Mucosa of stomach (tissue), 1 donor: ENCODE results near the gene TRAF1.

ENCODE experiments used
- H3K27me3 ChIP-seq: one replicate; pipeline ENCODE4 v1.7.0; 2013; ENCODE audit warnings: mild to moderate bottlenecking, low read length; ENCODE audit not compliant: control insufficient read depth, insufficient read depth
- H3K36me3 ChIP-seq: one replicate; pipeline ENCODE4 v1.7.0; 2013; ENCODE audit warnings: low read length; ENCODE audit not compliant: control insufficient read depth, insufficient read depth
- H3K4me1 ChIP-seq: one replicate; pipeline ENCODE4 v1.7.0; 2013; ENCODE audit warnings: mild to moderate bottlenecking, low read length; ENCODE audit not compliant: control insufficient read depth, insufficient read depth
- H3K4me3 ChIP-seq: one replicate; pipeline ENCODE4 v1.7.0; 2013; ENCODE audit warnings: low read length
- H3K9ac ChIP-seq: one replicate; pipeline ENCODE4 v1.7.0; 2013; ENCODE audit warnings: mild to moderate bottlenecking, low read length, moderate library complexity
- H3K9me3 ChIP-seq: one replicate; pipeline ENCODE4 v1.7.0; 2013; ENCODE audit warnings: mild to moderate bottlenecking, low read length, moderate library complexity; ENCODE audit not compliant: control insufficient read depth
- donor health status: Pancreatic carcinoma.

The TRAF1 gene

DNA sequence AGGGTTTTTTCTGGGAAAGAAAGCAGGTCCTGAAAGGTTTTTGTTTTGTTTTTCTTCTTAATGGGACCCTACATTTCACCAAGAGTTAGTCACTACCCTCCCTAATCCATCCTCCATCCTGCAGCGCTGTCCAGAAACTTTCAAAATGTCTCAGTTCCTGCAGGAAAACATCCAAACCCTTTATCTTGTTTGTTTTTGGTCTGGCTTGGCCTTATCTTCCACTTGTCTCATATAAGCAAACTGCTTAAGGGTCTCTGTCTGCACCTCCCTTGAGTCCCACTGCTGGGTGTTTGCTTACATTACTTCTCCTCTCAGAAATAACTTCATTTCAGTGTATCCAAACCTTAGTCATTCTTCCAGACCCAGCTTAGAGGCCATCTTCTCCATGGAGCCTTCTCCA is 11.0 kb upstream of the TRAF1 start:
- Histone ChIP-seq H3K27me3 (no peaks in the 10 kb centered on the region), H3K4me3 (no peak overlapping the region), H3K9me3 (no peaks in the 10 kb centered on the region), H3K4me1 (peaks cover 27% of the 10 kb centered on the region), H3K36me3 (no peaks in the 10 kb centered on the region), H3K9ac (no peak overlapping the region)

DNA sequence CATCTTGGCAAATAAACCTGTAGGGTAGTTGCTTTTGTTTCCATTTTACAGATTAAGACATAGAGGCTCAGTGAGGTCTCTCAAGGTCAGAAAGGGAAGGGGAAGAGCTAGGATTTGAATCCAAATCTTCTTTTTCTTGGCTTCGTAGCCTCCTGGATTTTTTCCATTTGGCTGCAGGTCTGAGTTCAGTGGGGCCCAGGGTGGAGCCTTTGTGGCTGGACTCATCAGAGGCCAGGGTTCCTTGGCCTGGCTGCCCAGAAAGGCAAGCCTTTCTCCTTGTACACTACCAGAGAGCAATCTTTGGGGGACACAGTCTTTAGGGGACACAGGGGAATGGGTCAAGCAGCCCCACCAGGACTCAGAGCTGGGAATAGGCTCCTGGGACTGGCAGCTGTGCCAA is 10.5 kb upstream of the TRAF1 start:
- H3K4me1 ChIP-seq: peaks cover 27% of the 10 kb centered on the region
- no peaks in the 10 kb centered on the region for H3K9me3 ChIP-seq
- no peaks in the 10 kb centered on the region for H3K36me3 ChIP-seq
- H3K27me3 ChIP-seq: no peaks in the 10 kb centered on the region
- H3K4me3 ChIP-seq: no peak overlapping the region
- no peak overlapping the region for H3K9ac ChIP-seq

DNA sequence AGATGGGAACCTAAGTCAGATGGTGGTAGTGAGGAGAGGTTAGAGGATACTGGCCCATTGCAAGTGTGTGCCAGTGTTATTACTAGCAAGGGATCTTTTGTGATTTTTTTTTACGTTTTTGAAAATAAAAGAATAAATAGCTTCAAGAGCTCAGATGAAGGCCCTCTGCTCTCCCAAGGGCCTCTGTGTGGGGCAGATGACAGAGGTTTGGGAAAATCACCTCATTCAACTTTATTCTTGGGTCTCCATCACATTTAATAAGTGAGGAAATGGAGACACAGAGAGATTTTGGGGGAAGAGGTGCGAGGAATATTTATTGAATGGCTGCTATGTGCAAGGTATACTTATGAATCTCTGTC is 10.1 kb upstream of the TRAF1 start:
- no peaks in the 10 kb centered on the region for H3K27me3 ChIP-seq
- H3K9ac ChIP-seq: no peak overlapping the region
- H3K36me3 ChIP-seq: no peaks in the 10 kb centered on the region
- H3K9me3 ChIP-seq: no peaks in the 10 kb centered on the region
- no peak overlapping the region for H3K4me3 ChIP-seq
- peaks cover 27% of the 10 kb centered on the region for H3K4me1 ChIP-seq

DNA sequence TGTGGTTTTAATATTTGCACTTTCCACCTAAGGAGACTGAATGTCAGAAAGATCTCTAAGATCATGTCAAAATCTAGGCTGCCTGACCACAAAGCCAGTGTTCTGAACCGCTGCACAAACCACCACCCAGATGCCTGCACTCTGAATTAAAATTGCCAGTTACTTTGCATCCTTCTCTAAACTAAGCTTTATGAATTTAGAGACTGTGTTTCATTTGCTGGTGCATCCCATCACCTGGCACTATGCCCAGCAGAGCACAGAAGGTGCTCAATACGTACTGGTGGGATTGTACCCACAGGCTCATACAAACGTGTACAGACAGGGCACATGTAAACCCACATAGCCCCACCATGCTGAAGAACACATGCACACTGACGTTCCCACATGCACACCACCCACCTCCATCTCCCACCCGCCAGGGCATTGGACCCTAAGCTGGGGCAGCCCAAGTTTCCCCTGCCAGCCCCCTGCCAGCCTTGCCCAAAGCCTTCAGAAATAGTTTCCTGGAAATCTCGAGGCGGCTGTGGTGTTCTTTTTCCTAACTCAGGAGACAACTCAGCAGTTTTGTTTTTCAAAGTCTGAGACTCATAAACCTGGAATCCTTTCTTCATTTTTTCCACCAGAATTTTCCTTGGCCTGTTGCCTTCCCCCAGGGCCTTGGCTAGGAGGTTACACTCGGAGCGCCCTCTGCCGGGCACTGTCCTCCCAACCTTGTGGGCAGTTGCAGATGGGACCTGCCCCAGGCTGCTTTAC is 9.6 kb upstream of the TRAF1 start:
- Histone ChIP-seq H3K4me1 (peaks cover 31% of the 10 kb centered on the region), H3K36me3 (no peaks in the 10 kb centered on the region), H3K9me3 (no peaks in the 10 kb centered on the region), H3K27me3 (no peaks in the 10 kb centered on the region), H3K4me3 (no peak overlapping the region), H3K9ac (peak overlapping the region; percentile 42)

DNA sequence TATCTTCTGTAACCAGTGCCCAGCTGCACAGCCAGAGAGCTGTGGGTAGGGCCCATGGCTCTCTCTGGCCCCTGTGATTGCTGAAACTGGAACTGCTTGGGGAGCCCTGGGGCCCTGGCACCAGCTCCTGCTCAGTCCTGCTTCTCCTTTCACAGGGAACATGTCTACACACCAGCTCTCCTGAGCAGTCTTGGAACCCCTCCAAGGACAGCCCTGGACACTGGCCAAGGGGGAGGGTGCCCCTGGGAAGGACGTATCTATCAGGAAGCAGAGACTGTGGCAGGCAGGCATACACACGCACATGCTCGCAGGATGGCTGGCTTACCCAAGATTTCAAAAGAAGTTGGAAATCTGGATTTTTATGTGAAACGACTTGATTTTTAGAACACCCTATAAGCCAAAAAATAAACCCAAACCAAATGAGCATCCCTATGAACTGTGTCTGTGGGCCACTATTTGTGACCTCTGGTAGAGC is 8.8 kb upstream of the TRAF1 start:
- H3K4me3 ChIP-seq: no peak overlapping the region
- H3K9ac ChIP-seq: no peak overlapping the region
- H3K36me3 ChIP-seq: no peaks in the 10 kb centered on the region
- peaks cover 32% of the 10 kb centered on the region for H3K4me1 ChIP-seq
- no peaks in the 10 kb centered on the region for H3K9me3 ChIP-seq
- H3K27me3 ChIP-seq: no peaks in the 10 kb centered on the region

DNA sequence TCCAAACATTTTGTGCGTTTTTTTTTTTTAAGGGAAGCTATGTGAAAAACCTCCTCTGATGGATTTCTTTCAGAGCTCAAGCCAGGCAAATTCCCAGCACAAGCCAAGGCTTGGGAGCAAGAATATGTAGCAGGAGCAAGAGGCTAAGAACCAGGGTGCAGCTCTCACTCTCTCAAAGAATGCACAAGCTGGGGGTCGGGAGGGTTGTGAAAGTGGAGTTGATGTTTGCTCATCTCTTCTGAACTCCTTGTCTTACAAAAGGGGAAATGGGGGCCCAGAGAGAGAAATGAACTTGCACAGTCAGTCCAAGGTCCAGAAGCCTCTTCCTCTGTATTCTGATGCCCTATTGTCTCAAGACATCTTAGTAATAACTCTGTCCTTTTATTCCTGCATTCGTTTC is 7.7 kb upstream of the TRAF1 start:
- Histone ChIP-seq H3K9ac (no peak overlapping the region), H3K4me1 (peaks cover 32% of the 10 kb centered on the region), H3K4me3 (no peak overlapping the region)

DNA sequence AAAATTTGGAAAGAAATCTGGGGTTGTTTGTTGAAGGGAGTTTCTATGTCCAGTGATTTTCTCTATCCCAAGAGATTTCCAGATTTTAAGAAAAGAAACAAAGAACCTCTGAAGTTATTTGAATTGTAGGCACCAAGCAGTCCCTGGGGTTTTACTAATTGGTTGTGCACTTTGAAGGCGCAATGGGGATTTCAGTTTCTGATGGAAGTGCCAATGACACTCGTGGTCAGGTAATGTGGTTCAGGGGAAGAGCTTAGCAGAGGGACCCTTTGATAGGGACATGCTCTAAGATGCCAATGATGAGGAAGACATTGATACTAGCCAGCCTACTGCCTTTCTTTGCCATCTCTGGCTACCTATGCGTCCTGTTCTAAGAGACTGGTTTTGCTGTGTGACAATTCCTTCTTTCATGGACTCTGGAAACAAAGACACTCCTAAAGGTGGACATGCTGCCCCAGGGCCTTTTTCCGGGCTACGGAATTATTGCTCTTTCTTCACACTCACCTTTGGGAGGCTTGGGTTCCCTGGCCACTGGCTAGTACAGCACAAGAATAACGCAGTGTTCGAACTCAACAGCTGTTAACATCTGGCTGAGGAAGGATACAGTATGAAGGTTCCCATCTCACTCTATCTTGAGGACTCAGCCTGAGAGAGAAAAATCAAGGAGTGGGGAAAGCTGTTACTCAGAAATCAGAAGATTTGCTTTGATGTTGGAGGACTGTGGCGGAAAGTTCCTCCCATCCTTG is 6.9 kb upstream of the TRAF1 start:
- H3K4me3 ChIP-seq: no peak overlapping the region
- no peak overlapping the region for H3K9ac ChIP-seq
- H3K9me3 ChIP-seq: no peaks in the 10 kb centered on the region
- no peaks in the 10 kb centered on the region for H3K36me3 ChIP-seq
- H3K27me3 ChIP-seq: no peaks in the 10 kb centered on the region
- peaks cover 32% of the 10 kb centered on the region for H3K4me1 ChIP-seq

More for the DNA sequence above, 7.7 kb upstream of the TRAF1 start:
- H3K36me3 ChIP-seq: no peaks in the 10 kb centered on the region
- no peaks in the 10 kb centered on the region for H3K9me3 ChIP-seq
- no peaks in the 10 kb centered on the region for H3K27me3 ChIP-seq

DNA sequence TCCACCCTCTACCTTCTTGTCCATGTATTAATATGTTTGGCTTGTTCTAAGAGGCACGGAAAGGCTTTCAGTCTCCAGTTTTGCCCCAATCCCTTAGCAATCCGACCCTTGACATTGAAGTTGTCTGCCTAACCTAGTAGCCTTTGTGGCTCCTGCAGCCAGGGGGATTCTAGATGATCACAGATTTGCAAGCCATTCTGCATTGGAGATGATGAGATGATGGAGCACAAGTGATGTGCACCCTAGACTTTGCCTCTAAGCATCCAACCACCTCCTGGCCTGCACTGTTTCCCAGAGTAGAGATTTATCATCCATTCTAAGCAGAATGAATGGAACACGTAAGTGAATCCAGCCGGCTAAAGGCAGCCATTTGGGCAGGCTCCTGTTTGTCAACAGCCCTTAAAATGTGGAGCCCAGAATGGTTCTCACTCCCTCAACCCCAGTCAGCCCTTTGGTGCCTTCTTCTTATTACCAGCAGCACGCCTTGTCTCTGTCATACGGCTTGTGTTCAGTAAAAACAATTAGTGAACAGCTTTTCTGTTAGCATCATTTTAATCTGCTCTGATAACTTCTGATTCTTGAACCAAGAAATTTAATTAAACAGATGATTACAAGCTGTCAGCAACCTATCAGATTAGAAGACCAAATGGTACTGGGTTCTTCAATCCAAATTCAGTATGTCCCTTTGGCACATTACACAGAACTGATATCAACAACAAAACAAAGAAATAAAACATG is 5.7 kb upstream of the TRAF1 start:
- no peaks in the 10 kb centered on the region for H3K36me3 ChIP-seq
- H3K4me1 ChIP-seq: peaks cover 32% of the 10 kb centered on the region
- H3K27me3 ChIP-seq: no peaks in the 10 kb centered on the region
- no peak overlapping the region for H3K4me3 ChIP-seq
- no peaks in the 10 kb centered on the region for H3K9me3 ChIP-seq
- H3K9ac ChIP-seq: no peak overlapping the region

DNA sequence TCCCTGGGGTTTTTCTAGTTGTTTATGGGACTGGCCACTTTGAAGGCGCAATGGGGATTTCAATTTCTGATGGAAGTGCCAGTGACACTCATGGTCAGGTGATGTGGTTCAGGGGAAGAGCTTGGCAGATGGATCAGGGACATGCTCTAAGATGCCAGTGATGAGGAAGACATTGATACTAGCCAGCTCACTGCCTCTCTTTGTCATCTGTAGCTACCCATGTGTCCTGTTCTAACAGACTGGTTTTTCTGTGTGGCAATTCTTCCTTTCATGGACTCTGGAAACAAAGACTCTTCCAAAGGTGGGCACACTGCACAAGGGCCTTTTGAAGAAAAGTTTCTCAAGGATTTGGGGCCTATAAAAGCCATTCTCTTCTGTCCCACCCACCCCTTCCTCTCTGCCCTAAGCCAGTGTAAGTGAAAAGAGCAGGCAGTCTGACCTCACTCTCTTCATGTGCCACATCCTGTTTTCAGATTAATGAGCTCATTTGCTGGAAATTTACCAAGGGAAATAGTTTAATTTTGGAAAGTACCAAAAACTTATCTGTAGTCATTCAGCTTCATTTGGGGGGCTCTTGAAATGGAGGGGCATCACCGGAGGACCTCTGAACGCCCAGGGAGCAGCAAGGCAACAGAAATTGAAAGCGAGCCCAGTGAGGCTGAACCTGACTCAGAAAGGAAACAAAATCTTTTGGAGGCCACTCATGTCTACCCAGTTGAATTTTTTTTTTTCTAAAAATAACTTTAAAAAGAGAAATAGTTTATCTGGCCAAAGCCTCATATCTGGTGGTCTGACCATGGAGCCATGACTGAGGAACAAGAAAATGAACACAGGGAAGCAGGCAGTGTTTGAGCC is 4.9 kb upstream of the TRAF1 start:
- Histone ChIP-seq H3K9ac (peak overlapping the region; percentile 50), H3K4me3 (no peak overlapping the region), H3K36me3 (no peaks in the 10 kb centered on the region), H3K9me3 (no peaks in the 10 kb centered on the region), H3K27me3 (no peaks in the 10 kb centered on the region), H3K4me1 (peaks cover 32% of the 10 kb centered on the region)

DNA sequence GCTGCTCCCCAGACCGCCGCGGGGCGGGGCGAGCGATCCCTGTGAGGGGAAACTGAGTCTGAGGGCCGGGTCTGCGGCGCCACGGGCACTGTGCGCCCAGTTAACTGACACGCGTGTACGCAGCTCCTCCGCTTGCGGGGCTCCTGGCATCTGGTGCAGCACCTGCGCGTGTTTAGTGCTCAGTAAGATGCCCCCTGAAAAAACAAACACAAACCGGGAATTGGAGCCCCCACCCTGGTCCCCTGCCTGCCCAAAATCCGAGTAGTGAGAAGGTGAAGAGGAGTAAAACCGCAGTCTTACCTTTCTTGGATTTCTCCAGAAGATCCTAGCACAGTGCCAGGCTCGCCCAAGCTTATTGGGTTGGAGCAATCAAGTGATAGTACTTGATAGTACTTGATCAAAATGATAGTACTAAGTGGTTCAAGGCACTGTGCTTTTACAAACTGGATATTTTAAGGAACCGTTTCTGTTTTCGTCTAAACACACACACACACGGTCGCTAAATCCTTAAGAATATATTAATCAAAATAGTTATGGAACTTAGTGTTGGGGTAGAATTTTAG is 2.7 kb upstream of the TRAF1 start:
- Histone ChIP-seq H3K9me3 (no peaks in the 10 kb centered on the region), H3K4me3 (peak overlapping the region; percentile 9), H3K4me1 (peaks cover 10% of the 10 kb centered on the region), H3K36me3 (no peaks in the 10 kb centered on the region), H3K27me3 (no peaks in the 10 kb centered on the region), H3K9ac (peak overlapping the region; percentile 60)

DNA sequence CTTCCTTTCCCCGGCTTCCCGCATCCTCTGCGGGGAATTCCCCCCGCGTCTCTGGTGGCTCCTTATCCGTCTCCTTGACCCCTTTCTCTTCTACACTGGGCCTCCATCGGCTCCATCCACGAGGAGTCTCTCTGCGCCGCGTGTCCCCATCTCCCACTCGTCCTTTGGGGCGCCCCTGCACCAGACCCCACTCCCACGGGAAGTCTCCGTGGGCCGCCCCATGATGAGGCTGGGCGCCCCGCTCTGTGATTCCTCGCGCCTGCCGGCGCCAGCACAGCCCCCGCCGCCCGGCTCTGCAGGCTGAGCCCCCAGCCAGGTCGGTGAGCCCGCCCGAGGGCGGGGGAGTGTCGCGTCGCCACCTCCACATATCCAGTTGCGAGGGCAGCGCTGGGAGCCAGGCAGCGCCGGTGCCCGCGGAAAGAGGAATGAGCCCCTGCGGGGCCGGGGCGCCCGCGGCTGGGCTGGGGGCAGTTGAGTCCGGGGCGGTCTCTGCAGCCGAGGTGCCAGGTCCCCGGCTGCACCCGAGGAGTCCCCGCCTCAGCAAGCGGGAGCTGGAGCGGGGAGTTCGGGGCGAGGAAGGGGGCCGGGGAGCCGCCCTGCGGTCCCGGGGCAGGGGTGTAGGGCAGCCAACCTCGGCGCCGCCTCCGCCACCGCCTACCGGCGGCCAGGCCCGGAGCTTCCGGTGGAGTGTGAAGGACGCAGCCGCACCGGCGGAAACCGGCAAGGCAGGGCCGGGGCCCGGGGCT is 2.1 kb upstream of the TRAF1 start:
- peak overlapping the region; percentile 60 for H3K9ac ChIP-seq
- no peaks in the 10 kb centered on the region for H3K27me3 ChIP-seq
- H3K36me3 ChIP-seq: no peaks in the 10 kb centered on the region
- H3K4me1 ChIP-seq: peaks cover 6% of the 10 kb centered on the region
- H3K4me3 ChIP-seq: peak overlapping the region; percentile 9
- H3K9me3 ChIP-seq: no peaks in the 10 kb centered on the region
